IMR-90 (cell line): ENCODE data around the gene TIAM1. TPM values are rescaled to one million over a fixed set of nuclear protein-coding genes. Genes with fewer than 3 reads are reported as not detected.

Source experiments
- ATAC-seq: fragments of 200-7000 bp; cut with Tn5 transposase; 2 replicates; pipeline ENCODE4 v1.9.1; 2020; ENCODE audit warnings: low read depth, mild to moderate bottlenecking, moderate library complexity
- BruUV-seq: library from RNA; stranded (reverse); fragments of 400-500 nt; replicated peaks from 2 replicates; lab custom pipeline; 2021; lab: Mats Ljungman, UMichigan
- CTCF ChIA-PET: fragments of 300-600 bp; formaldehyde crosslinking; extraction: SDS; loops from one replicate; lab custom pipeline; 2021; ENCODE audit warnings: antibody characterized with exemption; lab: Yijun Ruan, JAX
- POLR2A ChIA-PET: fragments of 300-600 bp; sonication (Branson Sonifier 250); formaldehyde crosslinking; loops from one replicate; lab custom pipeline; 2022; ENCODE audit warnings: antibody characterized with exemption; ENCODE audit not compliant: unreplicated experiment; lab: Charles Lee
- DNase-seq: peaks from one replicate; pipeline ENCODE4 v3.0.0; 2013
- H2AFZ ChIP-seq: replicated peaks from 2 replicates; pipeline ENCODE3; 2013; ENCODE audit warnings: low read length, mild to moderate bottlenecking; ENCODE audit not compliant: poor library complexity
- H2AK5ac ChIP-seq: 2 replicates; pipeline ENCODE4 v1.6.1; 2013; ENCODE audit warnings: low read depth, low read length, inconsistent platforms
- H2AK9ac ChIP-seq: replicated peaks from 2 replicates; pipeline ENCODE3; 2013; ENCODE audit warnings: mild to moderate bottlenecking, low read depth, low read length, moderate library complexity; ENCODE audit not compliant: poor library complexity
- H2BK120ac ChIP-seq: 2 replicates; pipeline ENCODE4 v1.6.1; 2013; ENCODE audit warnings: low read depth, low read length, inconsistent platforms
- H2BK15ac ChIP-seq: 3 replicates; pipeline ENCODE4 v1.6.1; 2013; ENCODE audit warnings: low read depth, low read length, inconsistent platforms
- H2BK20ac ChIP-seq: 2 replicates; pipeline ENCODE4 v1.6.1; 2013; ENCODE audit warnings: low read depth, mild to moderate bottlenecking, inconsistent platforms, low read length, moderate library complexity
- H2BK5ac ChIP-seq: 2 replicates; pipeline ENCODE4 v1.6.1; 2013; ENCODE audit warnings: mild to moderate bottlenecking, low read depth, low read length, inconsistent platforms; ENCODE audit not compliant: poor library complexity, severe bottlenecking
- H3K14ac ChIP-seq: replicated peaks from 2 replicates; pipeline ENCODE4 v1.6.1; 2013; ENCODE audit warnings: low read depth, low read length, inconsistent platforms
- H3K18ac ChIP-seq: 2 replicates; pipeline ENCODE4 v1.6.1; 2013; ENCODE audit warnings: low read depth, low read length, control low read depth
- H3K23ac ChIP-seq: 2 replicates; pipeline ENCODE4 v1.6.1; 2013; ENCODE audit warnings: low read depth, low read length, inconsistent platforms
- H3K27ac ChIP-seq: 2 replicates; pipeline ENCODE4 v1.5.1; 2013; ENCODE audit warnings: mild to moderate bottlenecking, control low read depth, low read length; ENCODE audit not compliant: insufficient read depth
- H3K27me3 ChIP-seq: 2 replicates; pipeline ENCODE4 v1.6.1; 2013; ENCODE audit warnings: low read length; ENCODE audit not compliant: control insufficient read depth, insufficient read depth
- H3K36me3 ChIP-seq: 2 replicates; pipeline ENCODE4 v1.6.1; 2013; ENCODE audit warnings: low read length, mixed read lengths; ENCODE audit not compliant: control insufficient read depth, insufficient read depth
- H3K4ac ChIP-seq: 2 replicates; pipeline ENCODE4 v1.6.1; 2013; ENCODE audit warnings: low read depth, low read length, inconsistent platforms
- H3K4me1 ChIP-seq: 2 replicates; pipeline ENCODE4 v1.6.1; 2013; ENCODE audit warnings: low read length, mixed read lengths; ENCODE audit not compliant: control insufficient read depth, insufficient read depth
- H3K4me2 ChIP-seq: 2 replicates; pipeline ENCODE4 v1.6.1; 2013; ENCODE audit warnings: low read depth, mild to moderate bottlenecking, control low read depth, low read length, moderate library complexity
- H3K4me3 ChIP-seq: 2 replicates; pipeline ENCODE4 v1.5.1; 2013; ENCODE audit warnings: low read depth, mild to moderate bottlenecking, control low read depth, low read length, moderate library complexity; ENCODE audit not compliant: insufficient read depth
- H3K56ac ChIP-seq: 2 replicates; pipeline ENCODE4 v1.6.1; 2013; ENCODE audit warnings: low read length, inconsistent platforms; ENCODE audit not compliant: insufficient read depth; ENCODE audit errors: extremely low read depth
- H3K79me1 ChIP-seq, 2 experiments: 2 replicates each; pipeline ENCODE4 v1.6.1; 2013; ENCODE audit warnings: low read length in 2 of 2, inconsistent platforms in 1 of 2, low read depth in 1 of 2
- H3K9ac ChIP-seq: 2 replicates; pipeline ENCODE4 v1.6.1; 2013; ENCODE audit warnings: low read depth, low read length, control low read depth
- H3K9me1 ChIP-seq: 2 replicates; pipeline ENCODE4 v1.6.1; 2013; ENCODE audit warnings: low read length, inconsistent platforms; ENCODE audit not compliant: insufficient read depth
- H3K9me3 ChIP-seq: 2 replicates; pipeline ENCODE4 v1.6.1; 2013; ENCODE audit warnings: low read length; ENCODE audit not compliant: control insufficient read depth, insufficient read depth
- H4K20me1 ChIP-seq: 2 replicates; pipeline ENCODE4 v1.6.1; 2013; ENCODE audit warnings: low read length, inconsistent platforms; ENCODE audit not compliant: insufficient read depth
- H4K5ac ChIP-seq: 2 replicates; pipeline ENCODE4 v1.6.1; 2013; ENCODE audit warnings: mild to moderate bottlenecking, low read depth, low read length, control low read depth
- H4K8ac ChIP-seq, 2 experiments: 2 replicates each; pipeline ENCODE4 v1.6.1; 2013; ENCODE audit warnings: low read depth in 2 of 2, low read length in 2 of 2, control low read depth in 1 of 2, inconsistent platforms in 1 of 2
- H4K91ac ChIP-seq: 2 replicates; pipeline ENCODE4 v1.6.1; 2013; ENCODE audit warnings: low read depth, low read length, inconsistent platforms; ENCODE audit not compliant: insufficient read depth
- BHLHE40 ChIP-seq: fragments of 150-350 bp; IDR thresholded peaks from 2 replicates; pipeline ENCODE4 v1.6.1; 2016; ENCODE audit warnings: mild to moderate bottlenecking, low read depth, low read length
- CEBPB ChIP-seq: IDR thresholded peaks from 2 replicates; pipeline ENCODE4 v1.6.1; 2012; ENCODE audit warnings: low read depth, low read length, improper control_type of control experiment
- CHD1 ChIP-seq: IDR thresholded peaks from 2 replicates; pipeline ENCODE4 v1.6.1; 2012; ENCODE audit warnings: low read depth, low read length, improper control_type of control experiment
- CTCF ChIP-seq: conservative IDR thresholded peaks from 2 replicates; pipeline ENCODE4 v1.5.1; 2012; ENCODE audit warnings: mild to moderate bottlenecking, low read depth, low read length, improper control_type of control experiment
- ELK1 ChIP-seq: fragments of 150-350 bp; IDR thresholded peaks from 2 replicates; pipeline ENCODE4 v1.6.1; 2016; ENCODE audit warnings: low read depth, mild to moderate bottlenecking, low read length, moderate library complexity, borderline replicate concordance
- FOS ChIP-seq: fragments of 150-350 bp; IDR thresholded peaks from 2 replicates; pipeline ENCODE4 v1.6.1; 2016; ENCODE audit warnings: low read depth, low read length
- MAFK ChIP-seq: IDR thresholded peaks from 2 replicates; pipeline ENCODE4 v1.6.1; 2012; ENCODE audit warnings: low read depth, low read length, improper control_type of control experiment
- MAZ ChIP-seq: IDR thresholded peaks from 2 replicates; pipeline ENCODE4 v1.6.1; 2012; ENCODE audit warnings: low read depth, mild to moderate bottlenecking, low read length, improper control_type of control experiment, moderate library complexity, borderline replicate concordance
- MXI1 ChIP-seq: IDR thresholded peaks from 2 replicates; pipeline ENCODE4 v1.6.1; 2012; ENCODE audit warnings: low read depth, mild to moderate bottlenecking, low read length, moderate library complexity, borderline replicate concordance
- NFE2L2 ChIP-seq: fragments of 150-350 bp; IDR thresholded peaks from 2 replicates; pipeline ENCODE4 v1.6.1; 2016; ENCODE audit warnings: low read depth, mild to moderate bottlenecking, low read length
- POLR2A ChIP-seq: IDR thresholded peaks from 2 replicates; pipeline ENCODE4 v1.6.1; 2012; ENCODE audit warnings: mild to moderate bottlenecking, low read depth, low read length
- RAD21 ChIP-seq: IDR thresholded peaks from 2 replicates; pipeline ENCODE4 v1.6.1; 2012; ENCODE audit warnings: low read length, improper control_type of control experiment
- RCOR1 ChIP-seq: IDR thresholded peaks from 2 replicates; pipeline ENCODE4 v1.6.1; 2012; ENCODE audit warnings: mild to moderate bottlenecking, low read length, improper control_type of control experiment; ENCODE audit not compliant: insufficient replicate concordance
- RFX5 ChIP-seq: IDR thresholded peaks from 2 replicates; pipeline ENCODE4 v1.8.0; 2012; ENCODE audit warnings: low read depth, mild to moderate bottlenecking, low read length, moderate library complexity
- SMC3 ChIP-seq: fragments of 150-350 bp; IDR thresholded peaks from 2 replicates; pipeline ENCODE4 v1.6.1; 2016; ENCODE audit warnings: low read depth, mild to moderate bottlenecking, antibody characterized with exemption, low read length, moderate library complexity
- USF2 ChIP-seq: fragments of 150-350 bp; IDR thresholded peaks from 2 replicates; pipeline ENCODE4 v1.6.1; 2017; ENCODE audit warnings: mild to moderate bottlenecking, antibody characterized with exemption, low read length, low read depth
- WGBS, 2 experiments: methylation state at CpG; one replicate each; pipeline versions ENCODE4 v1.1.5 to v1.1.7; 2013; ENCODE audit warnings: missing lambda C conversion rate in 2 of 2; ENCODE audit not compliant: insufficient read length in 1 of 2; ENCODE audit errors: extremely low coverage in 2 of 2; 5-methylcytosine and 5-hydroxymethylcytosine counted together
- dilution Hi-C: fragments of 300-500 bp; cut with HindIII; formaldehyde crosslinking; loops from one replicate; pipeline ENCODE4 v1.14.3; 2018; ENCODE audit warnings: low sequenced_read_pairs; ENCODE audit not compliant: unreplicated experiment
- in situ Hi-C: fragments of 300-500 bp; cut with MboI; formaldehyde crosslinking; loops from 3 replicates; pipeline ENCODE4 v1.14.3; 2019; ENCODE audit warnings: low sequenced_read_pairs, inconsistent platforms, mixed read lengths
- intact Hi-C: fragments of 100-400 bp; cut with micrococcal nuclease; formaldehyde crosslinking; loops from 2 replicates; pipeline ENCODE4 v1.10.0; 2022
- polyA plus RNA-seq, 3 experiments: library from polyadenylated mRNA; depleted of rRNA; stranded (reverse); fragments of >200 nt; gene quantifications; 2 replicates each; pipeline ENCODE4 v1.2.3, GENCODE V29; 2012; ENCODE audit warnings: low replicate concordance in 1 of 3
- total RNA-seq: library from RNA; depleted of rRNA; stranded (reverse); fragments of >200 nt; gene quantifications from 2 replicates; pipeline ENCODE4 v1.2.3, GENCODE V29; 2012

The TIAM1 gene
- total and polyA plus RNA-seq, 2 of the 4 experiments (the other 2 are of a cell fraction): 2.9 to 9.3 TPM

GRCh38 chr21:31345136-31345535, 1.1 kb upstream of the TIAM1 start:
- no peak overlapping the region for H3K4me3 ChIP-seq
- H3K79me1 ChIP-seq: no peaks in the 10 kb centered on the region
- no peak overlapping the region for H2AFZ ChIP-seq
- H3K18ac ChIP-seq: no peak overlapping the region
- H2BK15ac ChIP-seq: no peak overlapping the region
- peaks cover 34% of the 10 kb centered on the region for H3K27me3 ChIP-seq
- no TSS peak for BruUV-seq
- H2BK5ac ChIP-seq: no peak overlapping the region
- no peak overlapping the region for H3K4me2 ChIP-seq
- H3K27ac ChIP-seq: no peak overlapping the region
- no peaks in the 10 kb centered on the region for H3K4me1 ChIP-seq
- H3K9me1 ChIP-seq: no peaks in the 10 kb centered on the region
- dilution Hi-C loops: no loop called here
- H3K23ac ChIP-seq: no peak overlapping the region
- in situ Hi-C loops: no loop called here
- H2BK120ac ChIP-seq: no peak overlapping the region
- no peak overlapping the region for H2BK20ac ChIP-seq
- no peak overlapping the region for H4K91ac ChIP-seq
- no peak overlapping the region for H2AK9ac ChIP-seq
- ChIA-PET POLR2A (no interaction called here), CTCF (no interaction called here)
- H3K4ac ChIP-seq: no peak overlapping the region
- H3K36me3 ChIP-seq: no peaks in the 10 kb centered on the region
- H3K14ac ChIP-seq: no peak overlapping the region
- TF ChIP-seq SMC3 (no peak), BHLHE40 (no peak), MAZ (no peak), MXI1 (no peak), POLR2A (no peak), MAFK (no peak), RCOR1 (no peak), CEBPB (no peak), NFE2L2 (no peak), RFX5 (no peak), USF2 (no peak), FOS (no peak), CHD1 (no peak), CTCF (no peak), RAD21 (no peak), ELK1 (no peak)
- H4K20me1 ChIP-seq: no peaks in the 10 kb centered on the region
- no peak overlapping the region for H4K5ac ChIP-seq
- H4K8ac ChIP-seq: no peak overlapping the region
- H3K9me3 ChIP-seq: no peaks in the 10 kb centered on the region
- DNase-seq (no peak), ATAC-seq (no peak)
- no peak overlapping the region for H3K56ac ChIP-seq
- no peak overlapping the region for H2AK5ac ChIP-seq
- H3K9ac ChIP-seq: no peak overlapping the region
- intact Hi-C loops: no loop called here
- WGBS, 2 experiments: no CpG with 5 or more reads among the region's 2 CpGs
